Thyroid gland (tissue), 4 donors: ENCODE measurements around the gene PACS1. TPM values are rescaled to one million over a fixed set of nuclear protein-coding genes. Genes with fewer than 3 reads are reported as not detected.

Experiments
- DNase-seq, 2 donors: peaks; one replicate each; pipeline ENCODE4 v3.0.0-alpha.2; 2019
- H3K27ac ChIP-seq, 3 donors: fragments of 200-600 bp; sonication (generic); 1 replicate in 2 of 3; 2 replicates in 1 of 3; pipeline ENCODE4 v1.5.1; 2016 to 2019; ENCODE audit warnings: mild to moderate bottlenecking in 1 of 3, moderate library complexity in 1 of 3
- H3K27me3 ChIP-seq: fragments of 200-600 bp; sonication (generic); one replicate; pipeline ENCODE4 v1.5.1; 2019
- H3K36me3 ChIP-seq, 2 donors: fragments of 200-600 bp; sonication (generic); one replicate each; pipeline ENCODE4 v1.5.1; 2016 to 2019
- H3K4me1 ChIP-seq, 2 donors: fragments of 200-600 bp; sonication (generic); one replicate each; pipeline ENCODE4 v1.5.1; 2017 to 2019
- H3K4me3 ChIP-seq, 3 donors: fragments of 200-600 bp; sonication (generic); replicated peaks in 1 of 3; 1 replicate in 2 of 3; 2 replicates in 1 of 3; pipeline ENCODE4 v1.5.1; 2016; ENCODE audit warnings: mild to moderate bottlenecking in 1 of 3
- H3K9me3 ChIP-seq: fragments of 200-600 bp; sonication (generic); one replicate; pipeline ENCODE4 v1.5.1; 2017
- POLR2A ChIP-seq, 2 donors: fragments of 450-650 bp; IDR thresholded peaks; one replicate each; pipeline ENCODE4 v1.6.1; 2017; ENCODE audit warnings: antibody characterized with exemption in 2 of 2, mild to moderate bottlenecking in 2 of 2, moderate library complexity in 1 of 2
- WGBS, 2 donors: methylation state at CpG; one replicate each; pipeline ENCODE4 v1.1.5; 2017; 5-methylcytosine and 5-hydroxymethylcytosine counted together
- intact Hi-C: fragments of 100-400 bp; cut with DNase I; formaldehyde crosslinking; loops from one replicate; pipeline ENCODE4 v1.15.1; 2023
- total RNA-seq, 4 donors: library from RNA; depleted of rRNA; stranded (reverse); fragments of >200 nt; gene quantifications; one replicate each; pipeline ENCODE4 v1.2.3, GENCODE V29; 2016
- TF ChIP-seq, protein P1 (sequence below), 6 experiments: fragments of 200-600 bp in 3 of 6; fragments of 450-650 bp in 3 of 6; sonication (generic) in 3 of 6; IDR thresholded peaks; one replicate each; pipeline ENCODE4 v1.5.1; 2016 to 2019; ENCODE audit warnings: antibody characterized with exemption in 6 of 6, mild to moderate bottlenecking in 2 of 6, inconsistent platforms in 1 of 6, moderate library complexity in 1 of 6

PACS1 gene
- total RNA-seq, 4 donors from 2014 or later, result 39.6 to 67.7 (median 59.7) TPM

DNA sequence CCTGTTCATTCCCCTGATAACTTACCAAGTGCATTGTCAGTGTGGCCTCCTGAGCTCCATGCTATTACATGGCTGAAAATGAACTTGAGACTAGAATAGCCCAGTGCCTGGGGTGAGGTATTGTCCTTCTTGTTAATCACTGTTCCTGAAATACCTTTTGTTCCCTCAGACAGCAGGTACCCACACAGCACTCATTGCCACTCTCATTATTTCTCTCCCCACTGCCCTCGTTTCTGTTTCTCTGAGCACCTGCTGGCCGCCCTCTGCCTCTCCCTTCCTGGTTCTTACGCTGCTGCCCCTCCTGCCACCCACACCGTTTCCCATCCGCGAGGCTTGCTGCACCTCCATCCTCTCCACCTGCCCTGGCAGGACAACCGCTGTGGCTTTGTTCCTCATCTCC lies 161.5 kb downstream of the PACS1 start:
- intact Hi-C loops, result no loop called here
- no peak for DNase-seq
- H3K36me3 ChIP-seq, result peaks cover 52 to 62% of the 10 kb centered on the region in 2 donors
- H3K27ac ChIP-seq, result no peak overlapping the region
- H3K9me3 ChIP-seq, result no peaks in the 10 kb centered on the region
- H3K4me1 ChIP-seq, result peaks cover 0 to 6% of the 10 kb centered on the region in 2 donors
- H3K27me3 ChIP-seq, result no peaks in the 10 kb centered on the region
- no peak overlapping the region for H3K4me3 ChIP-seq
- WGBS, 2 donors, result 91 to 93% methylated on average over 7 of the region's 7 CpGs
- no peak for TF ChIP-seq POLR2A (IDR thresholded peaks at IDR 0.05)
- TF ChIP-seq, protein P1, sequence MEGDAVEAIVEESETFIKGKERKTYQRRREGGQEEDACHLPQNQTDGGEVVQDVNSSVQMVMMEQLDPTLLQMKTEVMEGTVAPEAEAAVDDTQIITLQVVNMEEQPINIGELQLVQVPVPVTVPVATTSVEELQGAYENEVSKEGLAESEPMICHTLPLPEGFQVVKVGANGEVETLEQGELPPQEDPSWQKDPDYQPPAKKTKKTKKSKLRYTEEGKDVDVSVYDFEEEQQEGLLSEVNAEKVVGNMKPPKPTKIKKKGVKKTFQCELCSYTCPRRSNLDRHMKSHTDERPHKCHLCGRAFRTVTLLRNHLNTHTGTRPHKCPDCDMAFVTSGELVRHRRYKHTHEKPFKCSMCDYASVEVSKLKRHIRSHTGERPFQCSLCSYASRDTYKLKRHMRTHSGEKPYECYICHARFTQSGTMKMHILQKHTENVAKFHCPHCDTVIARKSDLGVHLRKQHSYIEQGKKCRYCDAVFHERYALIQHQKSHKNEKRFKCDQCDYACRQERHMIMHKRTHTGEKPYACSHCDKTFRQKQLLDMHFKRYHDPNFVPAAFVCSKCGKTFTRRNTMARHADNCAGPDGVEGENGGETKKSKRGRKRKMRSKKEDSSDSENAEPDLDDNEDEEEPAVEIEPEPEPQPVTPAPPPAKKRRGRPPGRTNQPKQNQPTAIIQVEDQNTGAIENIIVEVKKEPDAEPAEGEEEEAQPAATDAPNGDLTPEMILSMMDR (IDR thresholded peaks at IDR 0.05), result no peak

DNA sequence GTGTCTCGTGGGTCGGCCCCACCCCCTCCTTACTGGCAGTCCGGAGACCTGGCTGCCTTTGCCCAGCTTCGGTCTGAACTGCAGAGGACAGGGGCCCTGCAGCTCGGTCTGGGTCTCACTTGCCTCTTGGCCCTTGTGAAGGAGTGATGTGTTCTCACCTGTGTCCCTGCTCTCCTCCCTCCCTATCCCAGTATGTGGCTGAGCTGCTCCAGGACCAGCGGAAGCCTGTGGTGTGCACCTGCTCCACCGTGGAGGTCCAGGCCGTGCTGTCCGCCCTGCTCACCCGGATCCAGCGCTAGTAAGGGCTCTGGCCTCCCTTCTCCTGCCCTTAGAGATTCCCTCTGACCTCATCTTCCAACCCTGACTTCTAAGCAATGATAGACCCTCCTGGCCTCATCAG lies 162.7 kb downstream of the PACS1 start:
- no peaks in the 10 kb centered on the region for H3K9me3 ChIP-seq
- DNase-seq, result no peak
- H3K36me3 ChIP-seq, result peaks cover 55 to 58% of the 10 kb centered on the region in 2 donors
- peaks cover 0 to 6% of the 10 kb centered on the region in 2 donors for H3K4me1 ChIP-seq
- 96% methylated on average over 9 to 10 of the region's 11 CpGs for WGBS, 2 donors
- H3K27ac ChIP-seq, result no peak overlapping the region
- TF ChIP-seq, protein P1 (IDR thresholded peaks at IDR 0.05), result no peak
- no peak for TF ChIP-seq POLR2A (IDR thresholded peaks at IDR 0.05)
- no peaks in the 10 kb centered on the region for H3K27me3 ChIP-seq
- intact Hi-C loops, result no loop called here
- H3K4me3 ChIP-seq, result no peak overlapping the region

DNA sequence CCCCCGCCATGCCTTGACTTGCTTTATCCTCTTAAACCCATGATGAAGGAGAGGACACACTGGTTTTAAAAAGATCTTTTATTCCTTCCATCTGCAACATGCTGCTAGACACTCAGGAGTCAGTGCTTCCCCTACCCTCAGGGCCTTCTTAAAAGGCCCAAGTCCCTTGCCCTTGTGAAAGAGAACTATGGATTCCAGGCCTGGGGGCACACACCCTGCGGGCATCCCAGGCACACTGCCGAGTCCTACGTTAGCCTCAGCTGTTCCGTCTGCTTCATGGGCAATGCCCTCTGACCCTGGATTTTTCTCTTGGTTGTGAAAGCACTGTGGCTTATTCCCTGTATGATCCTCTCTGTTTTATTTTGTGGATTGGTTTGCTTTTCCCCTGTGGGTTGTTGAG lies 163.2 kb downstream of the PACS1 start:
- H3K36me3 ChIP-seq, result peaks cover 54 to 56% of the 10 kb centered on the region in 2 donors
- no peak for DNase-seq
- TF ChIP-seq, protein P1 (IDR thresholded peaks at IDR 0.05), result no peak
- no peak for TF ChIP-seq POLR2A (IDR thresholded peaks at IDR 0.05)
- intact Hi-C loops, result no loop called here
- H3K9me3 ChIP-seq, result no peaks in the 10 kb centered on the region
- H3K27ac ChIP-seq, result no peak overlapping the region
- WGBS, 2 donors, result 84 to 98% methylated on average over 5 of the region's 5 CpGs
- no peaks in the 10 kb centered on the region for H3K27me3 ChIP-seq
- no peak overlapping the region for H3K4me3 ChIP-seq
- H3K4me1 ChIP-seq, result peaks cover 0 to 6% of the 10 kb centered on the region in 2 donors

DNA sequence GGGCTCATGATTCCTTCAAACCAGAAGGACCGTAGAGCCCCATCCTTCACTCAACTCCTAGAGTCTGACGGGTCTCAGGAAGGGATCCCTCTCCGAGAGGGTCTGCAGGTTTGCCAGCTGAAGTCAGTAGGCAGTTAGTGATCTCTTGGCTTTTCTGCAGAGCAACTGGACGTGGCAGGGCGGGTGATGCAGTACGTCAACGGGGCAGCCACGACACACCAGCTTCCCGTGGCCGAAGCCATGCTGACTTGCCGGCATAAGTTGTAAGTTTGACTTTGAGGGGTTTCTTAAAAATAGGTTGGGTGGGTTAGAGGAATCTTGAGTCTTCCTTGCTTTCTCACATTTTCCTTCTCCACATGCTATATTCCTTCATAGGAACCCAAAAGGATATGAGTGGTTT lies 165.1 kb downstream of the PACS1 start:
- H3K27me3 ChIP-seq, result no peaks in the 10 kb centered on the region
- WGBS, 2 donors, result 89 to 93% methylated on average over 11 of the region's 11 CpGs
- peaks cover 0 to 6% of the 10 kb centered on the region in 2 donors for H3K4me1 ChIP-seq
- intact Hi-C loops, result no loop called here
- no peaks in the 10 kb centered on the region for H3K9me3 ChIP-seq
- no peak overlapping the region for H3K4me3 ChIP-seq
- H3K27ac ChIP-seq, result no peak overlapping the region
- no peak for TF ChIP-seq POLR2A (IDR thresholded peaks at IDR 0.05)
- TF ChIP-seq, protein P1 (IDR thresholded peaks at IDR 0.05), result no peak
- DNase-seq, result no peak
- H3K36me3 ChIP-seq, result peaks cover 66 to 69% of the 10 kb centered on the region in 2 donors

DNA sequence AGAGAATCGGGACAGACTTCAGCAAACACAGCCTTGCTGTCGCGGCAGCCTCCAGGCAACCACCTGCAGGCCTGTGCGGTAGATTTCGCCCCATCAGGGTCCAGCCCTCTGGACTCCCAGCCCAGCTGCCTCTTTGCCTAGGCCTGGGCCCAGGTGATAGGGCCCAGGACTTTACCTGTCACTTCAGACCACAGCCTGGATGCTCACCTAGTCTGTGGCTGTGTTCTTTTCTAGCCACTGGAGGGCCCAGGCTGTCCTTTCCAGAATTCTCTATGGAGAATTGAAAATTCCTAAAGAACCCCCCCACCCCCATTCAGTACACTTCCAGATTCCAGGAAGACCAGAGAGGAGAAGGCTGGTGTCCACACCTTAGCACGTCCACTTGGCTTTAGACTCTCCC lies 167.8 kb downstream of the PACS1 start:
- intact Hi-C loops, result no loop called here
- Histone ChIP-seq H3K9me3 (no peaks in the 10 kb centered on the region), H3K27me3 (no peaks in the 10 kb centered on the region), H3K4me3 (no peak overlapping the region), H3K27ac (no peak overlapping the region), H3K36me3 (peaks cover 52 to 62% of the 10 kb centered on the region in 2 donors), H3K4me1 (peaks cover 0 to 6% of the 10 kb centered on the region in 2 donors)
- TF ChIP-seq POLR2A (IDR thresholded peaks at IDR 0.05), result no peak
- TF ChIP-seq, protein P1 (IDR thresholded peaks at IDR 0.05), result no peak
- no peak for DNase-seq
- 90 to 93% methylated on average over 6 of the region's 6 CpGs for WGBS, 2 donors
